IMR-90 (cell line): ENCODE results near the gene ADGRD1.

Experiments used
- BHLHE40 ChIP-seq: fragments of 150-350 bp; IDR thresholded peaks from 2 replicates; pipeline ENCODE4 v1.6.1; 2016; ENCODE audit warnings: mild to moderate bottlenecking, low read depth, low read length
- CTCF ChIP-seq: conservative IDR thresholded peaks from 2 replicates; pipeline ENCODE4 v1.5.1; 2012; ENCODE audit warnings: mild to moderate bottlenecking, low read depth, low read length, improper control_type of control experiment
- RAD21 ChIP-seq: IDR thresholded peaks from 2 replicates; pipeline ENCODE4 v1.6.1; 2012; ENCODE audit warnings: low read length, improper control_type of control experiment
- SMC3 ChIP-seq: fragments of 150-350 bp; IDR thresholded peaks from 2 replicates; pipeline ENCODE4 v1.6.1; 2016; ENCODE audit warnings: low read depth, mild to moderate bottlenecking, antibody characterized with exemption, low read length, moderate library complexity

- no peak for TF ChIP-seq RAD21
- no peak for TF ChIP-seq CTCF
- TF ChIP-seq SMC3, result no peak
- no peak for TF ChIP-seq BHLHE40
Measured at GRCh38 chr12:130932061-130932930, 21.4 kb upstream of the ADGRD1 start.
